HCT116 (cell line): ENCODE data around the gene TMEM87A. TPM values are rescaled to one million over a fixed set of nuclear protein-coding genes. Genes with fewer than 3 reads are reported as not detected.
A peak's percentile ranks its signal among the peaks of the same experiment; 100 is the strongest.

ENCODE experiments used
- ATAC-seq: fragments of 200-7000 bp; cut with Tn5 transposase; 2 replicates; pipeline ENCODE4 v1.9.1; 2020; ENCODE audit warnings: mild to moderate bottlenecking, moderate library complexity
- BruUV-seq: library from RNA; stranded (reverse); fragments of 400-500 nt; replicated peaks from 2 replicates; lab custom pipeline; 2021; lab: Mats Ljungman, UMichigan
- CTCF ChIA-PET: fragments of 300-600 bp; sonication (Branson Sonifier 250); formaldehyde crosslinking; loops from one replicate; lab custom pipeline; 2021; ENCODE audit warnings: antibody characterized with exemption; lab: Charles Lee
- POLR2A ChIA-PET: fragments of 300-600, 350-600 bp; sonication (Branson Sonifier 250); formaldehyde crosslinking; loops from one replicate; lab custom pipeline; 2021; ENCODE audit warnings: antibody characterized with exemption; lab: Charles Lee
- RAD21 ChIA-PET, 2 experiments: fragments of 300-600 bp; sonication (Branson Sonifier 250); formaldehyde crosslinking; loops; one replicate each; lab custom pipeline; 2023; ENCODE audit warnings: low total read pairs in 2 of 2; ENCODE audit not compliant: uncharacterized antibody in 2 of 2, unreplicated experiment in 2 of 2, low non-redundant PET in 1 of 2; lab: Charles Lee
- DNase-seq: peaks from one replicate; pipeline ENCODE4 v3.0.0-alpha.2; 2010; ENCODE audit warnings: low read depth, low spot score
- H2AFZ ChIP-seq: fragments of 200-600 bp; shearing (Covaris generic), sonication (generic); 2 replicates; pipeline ENCODE4 v1.6.1; 2017; ENCODE audit warnings: low read depth, mixed run types, mixed read lengths, antibody characterized with exemption, low read length; ENCODE audit not compliant: poor library complexity, severe bottlenecking
- H3K27ac ChIP-seq: 2 replicates; pipeline ENCODE4 v1.5.1; 2012; ENCODE audit warnings: low read depth, low read length
- H3K27me3 ChIP-seq: fragments of 200-600 bp; sonication (generic); 2 replicates; pipeline ENCODE4 v1.6.1; 2016; ENCODE audit warnings: mixed run types, low read length, mixed read lengths; ENCODE audit not compliant: insufficient read depth
- H3K36me3 ChIP-seq, 2 experiments: fragments of 200-500 bp in 1 of 2; fragments of 200-600 bp in 1 of 2; sonication (Bioruptor generic) in 1 of 2; sonication (generic) in 1 of 2; 2 replicates each; pipeline versions ENCODE4 v1.5.1 to v1.6.1; 2014 to 2016; ENCODE audit warnings: low read length in 2 of 2, inconsistent platforms in 1 of 2, mixed read lengths in 1 of 2, mixed run types in 1 of 2; ENCODE audit not compliant: insufficient read depth in 2 of 2, control insufficient read depth in 1 of 2
- H3K4me1 ChIP-seq, 2 experiments: fragments of 200-600 bp in 1 of 2; sonication (generic) in 1 of 2; 2 replicates each; pipeline versions ENCODE4 v1.5.1 to v1.6.1; 2012 to 2017; ENCODE audit warnings: low read length in 2 of 2, inconsistent platforms in 1 of 2, mild to moderate bottlenecking in 1 of 2, mixed read lengths in 1 of 2, mixed run types in 1 of 2, moderate library complexity in 1 of 2; ENCODE audit not compliant: insufficient read depth in 2 of 2, control insufficient read depth in 1 of 2
- H3K4me2 ChIP-seq: fragments of 200-600 bp; sonication (generic); 2 replicates; pipeline ENCODE4 v1.6.1; 2017; ENCODE audit warnings: mixed run types, low read length, mixed read lengths
- H3K4me3 ChIP-seq, 2 experiments: fragments of 200-600 bp in 1 of 2; sonication (generic) in 1 of 2; replicated peaks in 1 of 2; 2 replicates each; pipeline ENCODE4 v1.5.1; 2011 to 2016; ENCODE audit warnings: low read length in 2 of 2, control low read depth in 1 of 2, low read depth in 1 of 2, mild to moderate bottlenecking in 1 of 2, mixed read lengths in 1 of 2, mixed run types in 1 of 2
- H3K79me2 ChIP-seq: fragments of 200-600 bp; sonication (generic); 2 replicates; pipeline ENCODE4 v1.6.1; 2017; ENCODE audit warnings: mild to moderate bottlenecking, mixed run types, low read length, moderate library complexity, mixed read lengths; ENCODE audit not compliant: insufficient read depth
- H3K9ac ChIP-seq: fragments of 200-600 bp; sonication (generic); 2 replicates; pipeline ENCODE4 v1.6.1; 2016; ENCODE audit warnings: low read length, mixed read lengths
- H3K9me2 ChIP-seq: fragments of 200-600 bp; sonication (generic), shearing (Covaris generic); 2 replicates; pipeline ENCODE4 v1.6.1; 2017; ENCODE audit warnings: mixed run types, mild to moderate bottlenecking, moderate library complexity; ENCODE audit not compliant: insufficient read depth
- H3K9me3 ChIP-seq, 2 experiments: fragments of 200-500 bp in 1 of 2; fragments of 200-600 bp in 1 of 2; sonication (Bioruptor generic) in 1 of 2; sonication (generic) in 1 of 2; 2 replicates each; pipeline ENCODE4 v1.6.1; 2014 to 2017; ENCODE audit warnings: low read length in 2 of 2, mixed read lengths in 2 of 2, inconsistent platforms in 1 of 2, low read depth in 1 of 2, mild to moderate bottlenecking in 1 of 2, mixed run types in 1 of 2, moderate library complexity in 1 of 2; ENCODE audit not compliant: control insufficient read depth in 1 of 2, insufficient read depth in 1 of 2
- H4K20me1 ChIP-seq: fragments of 200-600 bp; sonication (generic), shearing (Covaris generic); 2 replicates; pipeline ENCODE4 v1.6.1; 2017; ENCODE audit warnings: mixed run types, mild to moderate bottlenecking, moderate library complexity; ENCODE audit not compliant: insufficient read depth
- ATF3 ChIP-seq: IDR thresholded peaks from 2 replicates; pipeline ENCODE4 v1.6.1; 2012
- CBX3 ChIP-seq: IDR thresholded peaks from 2 replicates; pipeline ENCODE4 v1.6.1; 2012; ENCODE audit warnings: low read depth
- CEBPB ChIP-seq: IDR thresholded peaks from 2 replicates; pipeline ENCODE4 v1.6.1; 2012; ENCODE audit warnings: low read depth
- EGR1 ChIP-seq: IDR thresholded peaks from 2 replicates; pipeline ENCODE4 v1.6.1; 2012; ENCODE audit warnings: low read depth
- ELF1 ChIP-seq: IDR thresholded peaks from 2 replicates; pipeline ENCODE4 v1.6.1; 2012; ENCODE audit warnings: low read depth, borderline replicate concordance
- EZH2 ChIP-seq: fragments of 200-600 bp; sonication (generic); IDR thresholded peaks from 2 replicates; pipeline ENCODE4 v1.6.1; 2017; ENCODE audit warnings: antibody characterized with exemption, mixed run types
- EZH2phosphoT487 ChIP-seq: fragments of 200-600 bp; IDR thresholded peaks from 2 replicates; pipeline ENCODE4 v1.6.1; 2018; ENCODE audit warnings: antibody characterized with exemption, borderline replicate concordance
- FOSL1 ChIP-seq: IDR thresholded peaks from 2 replicates; pipeline ENCODE4 v1.6.1; 2012; ENCODE audit warnings: low read depth
- JUND ChIP-seq: IDR thresholded peaks from 2 replicates; pipeline ENCODE4 v1.6.1; 2012
- MAX ChIP-seq: IDR thresholded peaks from 2 replicates; pipeline ENCODE4 v1.6.1; 2012
- POLR2A ChIP-seq: IDR thresholded peaks from 2 replicates; pipeline ENCODE4 v1.7.0; 2011; ENCODE audit warnings: borderline replicate concordance; ENCODE audit not compliant: insufficient read depth, insufficient read length; ENCODE audit errors: extremely low read depth
- POLR2AphosphoS5 ChIP-seq: IDR thresholded peaks from 2 replicates; pipeline ENCODE4 v1.6.1; 2011; ENCODE audit warnings: mild to moderate bottlenecking, low read depth, low read length, moderate library complexity
- RAD21 ChIP-seq: IDR thresholded peaks from 2 replicates; pipeline ENCODE4 v1.6.1; 2012; ENCODE audit warnings: low read depth, mild to moderate bottlenecking
- REST ChIP-seq: IDR thresholded peaks from 2 replicates; pipeline ENCODE4 v1.6.1; 2012; ENCODE audit warnings: low read depth
- SIN3A ChIP-seq: IDR thresholded peaks from 2 replicates; pipeline ENCODE4 v1.6.1; 2012; ENCODE audit warnings: low read depth
- SP1 ChIP-seq: IDR thresholded peaks from 2 replicates; pipeline ENCODE4 v1.6.1; 2012; ENCODE audit warnings: low read depth
- SRF ChIP-seq: IDR thresholded peaks from 2 replicates; pipeline ENCODE4 v1.6.1; 2012; ENCODE audit warnings: low read depth
- TCF7L2 ChIP-seq: IDR thresholded peaks from 2 replicates; pipeline ENCODE4 v1.7.0; 2011; ENCODE audit warnings: borderline replicate concordance, inconsistent platforms; ENCODE audit not compliant: insufficient read depth, insufficient read length; ENCODE audit errors: extremely low read depth
- YY1 ChIP-seq: IDR thresholded peaks from 2 replicates; pipeline ENCODE4 v1.6.1; 2011; ENCODE audit warnings: low read length, low read depth, moderate library complexity, mild to moderate bottlenecking; ENCODE audit not compliant: insufficient replicate concordance; ENCODE audit errors: extremely low read depth
- ZBTB33 ChIP-seq: IDR thresholded peaks from 2 replicates; pipeline ENCODE4 v1.6.1; 2011; ENCODE audit warnings: mild to moderate bottlenecking, low read length, moderate library complexity; ENCODE audit not compliant: insufficient replicate concordance; ENCODE audit errors: extremely low read depth
- ZFX ChIP-seq: fragments of 450-650 bp; IDR thresholded peaks from 2 replicates; pipeline ENCODE4 v1.6.1; 2017
- ZNF274 ChIP-seq: fragments of 200-500 bp; sonication (Bioruptor generic); IDR thresholded peaks from 2 replicates; pipeline ENCODE4 v1.6.1; 2014; ENCODE audit warnings: mild to moderate bottlenecking, low read depth, low read length, inconsistent platforms
- intact Hi-C: fragments of 100-400 bp; cut with micrococcal nuclease; formaldehyde crosslinking; loops from 2 replicates; pipeline ENCODE4 v1.10.0; 2022
- total RNA-seq: library from RNA; stranded (reverse); gene quantifications from one replicate; pipeline ENCODE4 v1.2.1, GENCODE V29; 2021; ENCODE audit not compliant: unreplicated experiment

The TMEM87A gene
- total RNA-seq, 1 experiment from 2014 or later = 44.0 TPM

GRCh38 chr15:42207674-42208579, 65.3 kb downstream of the TMEM87A start, which contains the start of gene VPS39:
TSS of gene VPS39 (minus strand) at chr15:42208304. CDS start at chr15:42208153, 151 bp downstream.
- ATAC-seq = peak; percentile 99
- BruUV-seq = TSS peak; percentile 55
- TF ChIP-seq REST (no peak), MAX (no peak), TCF7L2 (no peak), EGR1 (no peak), ELF1 (peak; percentile 65), SRF (no peak), ZFX (peak; percentile 75), EZH2phosphoT487 (no peak), ZNF274 (no peak), POLR2AphosphoS5 (peak; percentile 86), FOSL1 (no peak), CEBPB (no peak), CBX3 (no peak), ZBTB33 (no peak), SIN3A (0 out of 2 replicates have a peak, but pooled peaks have one; percentile 19), ATF3 (no peak), JUND (no peak), RAD21 (no peak), EZH2 (no peak), POLR2A (peak; percentile 61), SP1 (no peak; the same call in 1 of the 2 replicates), YY1 (peak; percentile 57)

More at GRCh38 chr15:42207674-42208579, 65.3 kb downstream of the TMEM87A start, which contains the start of gene VPS39:
- DNase-seq = peak; percentile 45
- ChIA-PET RAD21 (no interaction called here), CTCF (interaction anchor here (1.9 kb wide), 1 partner anchor 177 kb away, joined by 4 read pairs; no protein-coding TSS in a partner anchor), POLR2A (no interaction called here)
- Histone ChIP-seq H3K27me3 (no peaks in the 10 kb centered on the region), H3K9me3 (no peaks in the 10 kb centered on the region), H3K27ac (peak within 1 kb of the TSS; percentile 47), H3K79me2 (peaks cover 15% of the 10 kb centered on the region), H3K4me3 (peak within 1 kb of the TSS; percentile 91 to 96), H3K9ac (peak within 1 kb of the TSS; percentile 85), H3K4me2 (peak within 1 kb of the TSS; percentile 75), H3K9me2 (no peaks in the 10 kb centered on the region), H3K4me1 (peaks cover 7 to 17% of the 10 kb centered on the region in 2 experiments), H2AFZ (no peak within 1 kb of the TSS), H4K20me1 (no peaks in the 10 kb centered on the region), H3K36me3 (peaks cover 15 to 17% of the 10 kb centered on the region in 2 experiments; a peak in 3 of 4 replicates)
- intact Hi-C loops = no loop called here
